Erythroblast (primary cell): ENCODE measurements around the gene KIF5A.

ENCODE experiments used
- GATA1 ChIP-seq: IDR thresholded peaks from 2 replicates; pipeline ENCODE4 v1.6.1; 2011; ENCODE audit warnings: low read depth, mild to moderate bottlenecking, control low read depth, low read length, moderate library complexity
- POLR2A ChIP-seq: IDR thresholded peaks from 2 replicates; pipeline ENCODE4 v1.6.1; 2011; ENCODE audit warnings: mild to moderate bottlenecking, low read length

DNA sequence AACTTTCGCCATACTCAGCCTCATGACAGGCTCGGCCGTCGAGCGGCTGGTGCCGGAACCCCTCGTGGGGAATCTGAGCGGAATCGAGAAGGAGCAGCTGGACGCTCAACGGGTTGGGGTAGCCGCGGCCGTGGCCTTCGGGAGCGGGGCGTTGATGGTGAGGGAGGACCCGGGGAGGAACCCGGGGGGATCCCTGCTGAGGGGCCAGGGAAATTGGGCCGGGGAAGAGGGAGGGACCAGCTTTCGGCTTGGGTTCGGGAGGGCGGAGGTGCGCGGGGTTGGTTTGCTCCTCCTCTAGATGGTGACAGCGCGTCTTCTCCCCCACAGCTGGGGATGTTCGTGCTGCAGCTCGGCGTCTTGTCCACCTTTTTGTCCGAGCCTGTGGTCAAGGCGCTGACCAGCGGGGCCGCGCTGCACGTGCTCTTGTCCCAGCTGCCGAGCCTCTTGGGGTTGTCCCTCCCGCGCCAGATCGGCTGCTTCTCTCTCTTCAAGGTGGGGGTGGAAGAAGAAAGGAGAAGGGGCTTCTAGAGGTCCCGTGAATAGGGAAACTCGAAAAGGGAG, 71.2 kb downstream of the KIF5A start:
- no peak for TF ChIP-seq POLR2A
- no peak for TF ChIP-seq GATA1
